OCI-LY3 (cell line): ENCODE results near the gene CNRIP1.

Experiments used
- H2AFZ ChIP-seq: fragments of 200-600, 300-600 bp; shearing (Covaris generic); 2 replicates; pipeline ENCODE4 v1.6.0; 2014; ENCODE audit warnings: antibody characterized with exemption, low read depth, low read length
- H3K27ac ChIP-seq: fragments of 200-600, 300-600 bp; sonication (generic); 2 replicates; pipeline ENCODE4 v1.5.1; 2014; ENCODE audit warnings: mild to moderate bottlenecking, low read length, moderate library complexity, mixed read lengths
- H3K27me3 ChIP-seq: fragments of 200-600, 300-600 bp; sonication (generic); 2 replicates; pipeline ENCODE4 v1.6.1; 2014; ENCODE audit warnings: low read depth, low read length, mixed read lengths
- H3K36me3 ChIP-seq: fragments of 200-600, 300-600 bp; sonication (generic); replicated peaks from 2 replicates; pipeline ENCODE3; 2014; ENCODE audit warnings: low read depth, low read length, mixed read lengths
- H3K4me1 ChIP-seq: fragments of 300-600, 200-600 bp; sonication (generic); 2 replicates; pipeline ENCODE4 v1.6.1; 2014; ENCODE audit warnings: low read length, mixed read lengths
- H3K4me2 ChIP-seq: fragments of 200-600, 300-600 bp; sonication (generic); 2 replicates; pipeline ENCODE4 v1.6.1; 2014; ENCODE audit warnings: low read length, mixed read lengths
- H3K4me3 ChIP-seq: fragments of 300-600, 200-600 bp; sonication (generic); 2 replicates; pipeline ENCODE4 v1.5.1; 2014; ENCODE audit warnings: antibody characterized with exemption, mild to moderate bottlenecking, low read length, moderate library complexity
- H3K79me2 ChIP-seq: fragments of 300-600, 200-600 bp; shearing (Covaris generic); 2 replicates; pipeline ENCODE4 v1.6.1; 2014; ENCODE audit warnings: mild to moderate bottlenecking, low read length, mixed read lengths
- H3K9ac ChIP-seq: fragments of 300-600, 200-600 bp; shearing (Covaris generic); 2 replicates; pipeline ENCODE4 v1.6.0; 2014; ENCODE audit warnings: mild to moderate bottlenecking, low read length, moderate library complexity
- H3K9me3 ChIP-seq: fragments of 200-600, 300-600 bp; shearing (Covaris generic); 2 replicates; pipeline ENCODE4 v1.6.1; 2014; ENCODE audit warnings: low read length, mixed read lengths; ENCODE audit not compliant: insufficient read depth
- H4K20me1 ChIP-seq: fragments of 200-600, 300-600 bp; sonication (generic); 2 replicates; pipeline ENCODE4 v1.6.1; 2016; ENCODE audit warnings: low read length, mixed read lengths; ENCODE audit not compliant: insufficient read depth
- CTCF ChIP-seq: fragments of 200-600, 300-600 bp; sonication (generic); IDR thresholded peaks from 2 replicates; pipeline ENCODE4 v1.5.1; 2014; ENCODE audit warnings: antibody characterized with exemption, low read length, low read depth
- EZH2phosphoT487 ChIP-seq: fragments of 200-600 bp; shearing (Covaris generic); IDR thresholded peaks from 2 replicates; pipeline ENCODE4 v1.6.1; 2018; ENCODE audit warnings: antibody characterized with exemption, mixed run types, low read depth

CNRIP1 gene

GRCh38 chr2:68340226-68341061, 20.7 kb upstream of the CNRIP1 start:
- no peaks in the 10 kb centered on the region for H3K79me2 ChIP-seq
- no peak overlapping the region for H3K4me3 ChIP-seq

GRCh38 chr2:68336192-68336591, 16.4 kb upstream of the CNRIP1 start:
- no peaks in the 10 kb centered on the region for H3K79me2 ChIP-seq
- H3K4me2 ChIP-seq, result no peak overlapping the region
- no peak overlapping the region for H2AFZ ChIP-seq
- H3K27ac ChIP-seq, result no peak overlapping the region
- peaks cover 7% of the 10 kb centered on the region for H3K4me1 ChIP-seq
- no peaks in the 10 kb centered on the region for H4K20me1 ChIP-seq
- no peaks in the 10 kb centered on the region for H3K9me3 ChIP-seq
- TF ChIP-seq EZH2phosphoT487, result no peak
- TF ChIP-seq CTCF, result no peak
- H3K9ac ChIP-seq, result no peak overlapping the region
- no peak overlapping the region for H3K4me3 ChIP-seq
- H3K27me3 ChIP-seq, result peaks cover 7% of the 10 kb centered on the region; the same call in 1 of the 2 replicates
- H3K36me3 ChIP-seq, result no peaks in the 10 kb centered on the region

More at GRCh38 chr2:68340226-68341061, 20.7 kb upstream of the CNRIP1 start:
- H3K27ac ChIP-seq, result no peak overlapping the region
- no peak overlapping the region for H2AFZ ChIP-seq
- H3K4me2 ChIP-seq, result peak overlapping the region; percentile 47
- H3K9ac ChIP-seq, result no peak overlapping the region
- TF ChIP-seq CTCF (no peak), EZH2phosphoT487 (no peak)
- no peaks in the 10 kb centered on the region for H3K9me3 ChIP-seq
- peaks cover 17% of the 10 kb centered on the region for H3K4me1 ChIP-seq
- H3K27me3 ChIP-seq, result peaks cover 13% of the 10 kb centered on the region; the same call in 1 of the 2 replicates
- H4K20me1 ChIP-seq, result no peaks in the 10 kb centered on the region
- H3K36me3 ChIP-seq, result no peaks in the 10 kb centered on the region

GRCh38 chr2:68333931-68334330, 14.2 kb upstream of the CNRIP1 start:
- TF ChIP-seq EZH2phosphoT487 (no peak), CTCF (no peak)
- Histone ChIP-seq H3K27me3 (no peaks in the 10 kb centered on the region), H3K4me3 (no peak overlapping the region), H3K36me3 (no peaks in the 10 kb centered on the region), H3K27ac (no peak overlapping the region), H3K4me2 (no peak overlapping the region), H3K9ac (no peak overlapping the region), H3K4me1 (no peaks in the 10 kb centered on the region), H2AFZ (no peak overlapping the region), H4K20me1 (no peaks in the 10 kb centered on the region), H3K79me2 (no peaks in the 10 kb centered on the region), H3K9me3 (no peaks in the 10 kb centered on the region)

- Histone ChIP-seq H4K20me1 (no peaks in the 10 kb centered on the region), H3K36me3 (no peaks in the 10 kb centered on the region), H3K4me1 (no peaks in the 10 kb centered on the region), H3K9me3 (no peaks in the 10 kb centered on the region), H2AFZ (no peak overlapping the region), H3K27me3 (no peaks in the 10 kb centered on the region), H3K27ac (no peak overlapping the region), H3K4me2 (no peak overlapping the region), H3K9ac (no peak overlapping the region), H3K79me2 (no peaks in the 10 kb centered on the region), H3K4me3 (no peak overlapping the region)
- TF ChIP-seq EZH2phosphoT487 (no peak), CTCF (no peak)
Observed at GRCh38 chr2:68333009-68333408, 13.3 kb upstream of the CNRIP1 start.
